HG03460 (cell line): ENCODE data around the gene OBSL1.
A peak's percentile ranks its signal among the peaks of the same experiment; 100 is the strongest.

Experiments
- ATAC-seq: cut with Tn5 transposase; IDR thresholded peaks from one replicate; pipeline ENCODE4 v1.9.1; 2021; ENCODE audit not compliant: unreplicated experiment

OBSL1 gene

GRCh38 chr2:219571311-219572236, at the start of gene OBSL1:
Gene OBSL1 (minus strand): TSS chr2:219571539. CDS start chr2:219571232, 307 bp downstream.
- ATAC-seq = no peak

DNA sequence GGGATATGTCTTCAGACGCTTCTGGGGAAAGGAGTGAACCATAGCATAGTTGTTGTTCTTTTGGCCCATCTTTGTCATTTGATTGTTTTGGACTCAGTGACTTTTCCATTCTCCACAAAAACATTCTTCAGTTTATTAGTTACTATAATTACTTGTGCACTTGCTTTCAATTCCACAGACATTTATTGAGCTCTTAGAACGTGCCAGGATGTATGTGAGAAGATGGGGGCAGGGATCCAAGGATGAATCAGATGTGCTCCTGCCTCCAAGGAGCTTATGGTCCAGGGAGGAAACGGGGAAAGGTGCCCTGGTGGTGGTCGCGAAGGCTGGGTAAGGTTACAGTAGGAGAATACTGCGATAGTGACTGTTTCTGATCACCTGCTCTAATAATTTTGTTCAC, 49.2 kb upstream of the OBSL1 start:
- no peak for ATAC-seq

- ATAC-seq = no peak
These were observed 47.9 kb upstream of the OBSL1 start for GRCh38 chr2:219619235-219619634.

- no peak for ATAC-seq
These were observed 47.4 kb upstream of the OBSL1 start for GRCh38 chr2:219618733-219619122.

- no peak for ATAC-seq
These were observed 45.2 kb upstream of the OBSL1 start for GRCh38 chr2:219616550-219616949.

- ATAC-seq = no peak
These were observed 44.6 kb upstream of the OBSL1 start for GRCh38 chr2:219615894-219616293.

- no peak for ATAC-seq
These were observed 43.7 kb upstream of the OBSL1 start for GRCh38 chr2:219615036-219615435.

DNA sequence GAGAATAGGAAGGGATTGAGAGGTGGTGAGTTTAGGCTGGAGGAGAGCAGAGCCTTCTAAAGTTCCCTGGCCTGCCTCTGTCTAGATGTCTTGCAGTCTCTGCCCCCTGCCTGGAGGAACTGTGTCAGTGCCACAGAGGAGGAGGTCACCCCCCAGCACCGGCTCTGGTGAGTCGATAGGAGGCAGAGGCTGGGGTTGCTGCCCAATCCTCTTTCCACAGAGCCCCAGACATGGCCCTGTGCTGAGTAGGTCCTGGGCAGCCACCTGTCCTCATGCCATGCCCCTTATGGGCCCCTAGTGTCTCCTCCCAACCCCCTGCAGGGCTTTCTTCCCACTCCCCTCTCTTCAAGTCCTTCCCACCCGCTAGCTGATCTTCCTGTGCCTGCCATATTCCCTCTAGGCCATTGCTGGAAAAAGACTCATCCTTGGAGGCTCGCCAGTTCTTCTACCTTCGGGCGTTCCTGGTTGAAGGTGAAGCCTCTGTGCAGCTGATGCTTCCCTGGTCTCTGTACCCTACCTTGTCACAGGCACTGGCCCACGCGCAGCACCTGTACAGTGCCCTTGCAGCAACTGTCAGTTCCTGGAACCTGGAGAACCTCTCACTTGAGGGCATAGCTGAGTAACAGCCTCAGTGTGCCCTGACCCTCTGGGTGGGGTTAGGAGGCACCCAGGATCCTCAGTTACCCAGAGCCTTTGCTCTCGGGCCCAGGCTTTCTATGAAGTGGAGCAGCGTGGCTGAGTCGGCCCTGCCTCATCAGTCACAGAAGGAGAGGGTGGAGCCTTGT, 42.9 kb upstream of the OBSL1 start:
- no peak for ATAC-seq

DNA sequence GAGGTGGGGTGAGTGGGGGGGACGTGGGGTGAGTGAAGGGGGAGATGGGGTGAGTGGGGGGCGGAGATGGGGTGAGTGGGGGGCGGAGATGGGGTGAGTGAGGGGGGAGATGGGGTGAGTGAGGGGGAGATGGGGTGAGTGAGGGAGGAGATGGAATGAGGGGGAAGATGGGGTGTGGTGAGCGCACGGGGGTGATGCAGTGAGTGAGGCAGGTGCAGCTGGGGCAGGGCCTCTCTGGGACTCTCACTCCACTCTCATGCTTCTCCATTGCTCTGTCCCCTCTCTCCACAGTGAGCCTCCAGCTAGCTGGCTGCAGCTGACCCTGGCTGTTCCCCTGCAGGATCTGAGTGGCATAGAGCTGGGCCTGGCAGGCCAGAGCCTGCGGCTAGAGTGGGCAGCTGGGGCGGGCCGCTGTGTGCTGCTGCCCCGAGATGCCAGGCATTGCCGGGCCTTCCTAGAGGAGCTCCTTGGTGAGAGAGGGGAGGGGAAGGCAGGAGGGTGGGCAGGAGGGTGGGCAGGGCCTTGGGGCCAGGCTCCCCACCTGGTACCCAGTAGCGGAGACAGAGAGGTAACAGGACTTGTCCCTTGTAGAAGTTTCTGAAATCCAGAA, 42.2 kb upstream of the OBSL1 start:
- ATAC-seq = no peak

DNA sequence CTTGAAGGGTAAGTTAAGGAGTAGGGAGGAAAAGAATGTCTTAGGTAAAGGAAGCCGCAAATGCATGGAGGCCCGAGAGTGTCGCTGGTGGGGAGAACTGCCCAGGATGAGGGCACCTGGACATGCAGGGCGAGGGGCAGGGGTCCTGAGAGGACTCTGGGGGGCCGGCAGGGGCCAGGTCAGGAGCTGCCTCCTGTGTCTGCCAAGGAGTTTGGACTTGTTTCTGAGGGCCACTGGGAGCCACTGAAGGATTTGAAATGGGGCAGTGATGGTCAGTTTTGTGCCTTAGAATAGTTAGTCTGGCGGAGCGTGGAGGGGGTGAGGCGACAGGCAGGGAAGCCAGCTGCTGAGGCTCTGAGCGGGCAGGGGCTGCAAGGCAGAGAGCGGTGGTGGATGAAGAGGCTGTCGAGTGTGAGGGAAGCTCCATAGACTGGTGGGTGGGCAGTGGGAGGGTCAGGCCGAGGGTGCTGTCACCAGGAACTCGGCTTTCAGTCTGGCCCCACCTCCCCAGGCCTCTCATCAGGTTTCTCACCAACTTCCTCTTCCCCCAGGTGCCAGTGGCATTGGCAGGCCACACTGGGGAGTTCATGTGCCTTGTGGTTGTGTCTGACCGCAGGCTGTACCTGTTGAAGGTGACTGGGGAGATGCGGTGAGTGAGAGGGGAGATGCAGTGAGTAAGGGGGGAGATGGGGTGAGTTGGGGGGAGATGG, 41.4 kb upstream of the OBSL1 start:
- peak; percentile 65 for ATAC-seq

- ATAC-seq = no peak
These were observed 40.7 kb upstream of the OBSL1 start for GRCh38 chr2:219611866-219612576.

DNA sequence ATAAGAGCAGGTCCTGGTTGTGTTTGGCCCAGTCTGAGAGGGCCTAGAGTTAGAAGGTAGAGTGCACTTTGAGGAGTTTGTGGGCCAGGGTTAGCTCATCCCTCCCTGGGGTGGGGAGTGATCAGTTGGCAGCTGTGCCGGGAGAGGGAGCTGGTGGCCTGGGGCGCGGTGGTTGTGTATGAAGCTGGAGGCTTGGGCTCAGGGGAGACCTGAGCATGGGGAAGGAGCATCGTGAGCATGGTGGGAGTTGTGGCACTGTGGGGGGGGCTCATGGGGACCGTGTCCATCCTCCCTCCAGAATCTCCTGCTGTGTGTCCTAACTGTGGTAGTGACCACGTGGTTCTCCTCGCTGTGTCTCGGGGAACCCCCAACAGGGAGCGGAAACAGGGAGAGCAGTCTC, 40.0 kb upstream of the OBSL1 start:
- no peak for ATAC-seq

DNA sequence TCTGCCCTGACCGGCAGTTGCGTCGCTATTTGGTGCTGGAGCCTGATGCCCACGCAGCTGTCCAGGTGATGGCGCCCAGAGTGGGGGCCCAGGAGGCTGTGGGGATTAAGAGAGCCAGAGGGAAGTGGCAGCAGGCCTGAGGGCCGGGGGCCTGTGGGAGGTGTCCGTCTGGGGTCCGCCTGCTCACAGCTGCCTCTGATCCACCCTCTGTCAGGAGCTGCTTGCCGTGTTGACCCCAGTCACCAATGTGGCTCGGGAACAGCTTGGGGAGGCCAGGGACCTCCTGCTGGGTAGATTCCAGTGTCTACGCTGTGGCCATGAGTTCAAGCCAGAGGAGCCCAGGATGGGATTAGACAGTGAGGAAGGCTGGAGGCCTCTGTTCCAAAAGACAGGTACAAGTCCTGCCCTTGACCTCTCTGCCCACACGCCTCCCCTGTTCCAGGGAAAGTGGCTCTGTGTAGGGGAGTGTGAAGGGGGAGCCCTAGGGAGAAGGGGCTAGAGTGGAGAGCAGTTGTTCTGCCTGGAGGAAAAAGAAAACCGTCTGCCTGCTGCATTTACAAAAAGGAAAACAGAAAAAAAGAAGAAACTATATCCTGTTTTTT, 37.9 kb upstream of the OBSL1 start:
- ATAC-seq = no peak

DNA sequence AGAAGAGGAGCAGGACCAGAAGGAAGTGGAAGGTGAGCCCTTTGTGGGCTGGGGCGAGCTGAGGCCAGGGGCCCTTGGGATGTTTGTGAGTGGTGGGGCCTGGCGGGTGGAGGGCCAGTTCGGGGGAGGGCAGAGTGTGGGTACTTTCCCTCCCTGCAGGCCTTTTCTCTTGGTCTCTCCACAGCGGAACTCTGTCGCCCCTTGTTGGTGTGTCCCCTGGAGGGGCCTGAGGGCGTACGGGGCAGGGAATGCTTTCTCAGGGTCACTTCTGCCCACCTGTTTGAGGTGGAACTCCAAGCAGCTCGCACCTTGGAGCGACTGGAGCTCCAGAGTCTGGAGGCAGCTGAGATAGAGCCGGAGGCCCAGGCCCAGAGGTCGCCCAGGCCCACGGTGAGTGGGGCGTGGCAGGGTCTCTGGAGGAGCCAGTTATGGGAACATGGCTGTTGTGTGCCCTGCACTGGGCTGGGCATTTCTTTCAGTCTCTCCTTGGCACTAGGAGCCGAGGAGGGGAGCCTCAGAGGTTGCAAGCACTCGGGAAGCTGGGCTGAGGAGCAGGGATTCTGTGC, 37.1 kb upstream of the OBSL1 start:
- no peak for ATAC-seq

- ATAC-seq = no peak
These were observed 36.6 kb upstream of the OBSL1 start for GRCh38 chr2:219607931-219608330.

- no peak for ATAC-seq
These were observed 34.2 kb upstream of the OBSL1 start for GRCh38 chr2:219605607-219605954.

DNA sequence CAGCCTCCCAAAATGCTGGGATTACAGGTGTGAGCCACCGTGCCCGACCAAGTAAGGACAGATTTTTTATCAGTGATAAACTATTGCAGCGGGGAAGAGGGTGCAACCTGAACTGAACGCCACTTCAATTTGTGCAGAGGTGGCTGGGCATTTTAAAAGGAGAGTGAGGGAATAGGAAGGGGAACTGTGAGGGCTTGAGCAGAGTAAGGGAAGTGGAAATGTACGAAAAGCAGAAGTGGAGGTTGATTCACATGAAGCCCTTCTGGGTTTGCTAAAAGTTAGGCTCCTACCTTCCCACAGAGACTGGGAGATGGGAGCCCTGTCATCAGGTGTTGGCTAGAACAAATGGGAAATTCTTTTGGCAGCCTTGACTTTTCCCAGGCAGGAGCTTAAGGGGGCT, 32.4 kb upstream of the OBSL1 start:
- no peak for ATAC-seq

GRCh38 chr2:219598308-219599078, 27.2 kb upstream of the OBSL1 start:
- ATAC-seq = no peak
